HCEC 1CT (cell line): ENCODE data around the gene RGS9.
A peak's percentile ranks its signal among the peaks of the same experiment; 100 is the strongest.
"Not testable (repeated sequence)": the region's sequence is repeated elsewhere in the genome, so short reads cannot be mapped to it uniquely, and the experiment has no call there.

ENCODE experiments used
- DNase-seq: peaks from one replicate; pipeline ENCODE4 v3.0.0-alpha.2; 2017

RGS9 gene

GRCh38 chr17:65137021-65137939 is at the start of gene RGS9:
RGS9 (plus strand) TSS chr17:65137370; CDS start chr17:65137541, 171 bp downstream.
- DNase-seq = peak; percentile 42

DNA sequence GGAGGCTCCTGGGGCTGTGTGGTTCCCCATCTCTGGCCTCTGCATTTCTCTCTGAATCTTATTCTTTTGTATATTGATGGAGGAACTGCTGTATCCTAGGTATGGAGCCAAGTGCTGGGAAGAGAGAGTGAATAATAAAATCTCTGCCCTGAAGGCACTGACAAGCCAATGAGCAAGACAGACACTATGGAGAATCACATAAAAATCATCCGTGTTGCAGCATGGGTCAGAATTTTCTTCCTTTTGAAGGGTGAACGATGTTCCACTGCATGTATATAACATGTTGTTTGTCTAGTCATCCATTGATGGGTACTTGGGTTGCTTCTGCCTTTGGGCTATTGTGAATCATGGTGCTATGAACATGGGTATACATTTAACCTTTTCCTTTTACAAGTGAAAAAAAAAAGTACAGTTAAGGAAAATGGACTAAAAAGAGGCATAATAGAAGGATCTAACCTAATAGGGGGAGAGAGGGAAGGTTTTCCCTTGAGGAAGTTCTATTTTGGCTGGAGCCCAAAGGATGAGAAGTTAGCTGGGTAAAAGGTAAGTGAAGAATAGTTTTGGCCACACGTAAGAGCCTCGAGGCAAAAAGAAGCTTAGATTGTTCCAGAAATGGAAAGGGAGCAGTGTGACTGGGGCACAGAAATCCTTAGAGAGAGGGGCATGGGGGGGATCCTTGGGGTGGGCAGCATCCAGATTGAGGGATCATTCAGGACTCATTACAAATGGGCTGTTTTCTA is 48.4 kb upstream of the RGS9 start:
- no peak for DNase-seq

GRCh38 chr17:65092262-65092661 is 44.9 kb upstream of the RGS9 start:
- DNase-seq = peak; percentile 60

GRCh38 chr17:65092721-65093356 is 44.3 kb upstream of the RGS9 start:
- DNase-seq = not testable (repeated sequence)

DNA sequence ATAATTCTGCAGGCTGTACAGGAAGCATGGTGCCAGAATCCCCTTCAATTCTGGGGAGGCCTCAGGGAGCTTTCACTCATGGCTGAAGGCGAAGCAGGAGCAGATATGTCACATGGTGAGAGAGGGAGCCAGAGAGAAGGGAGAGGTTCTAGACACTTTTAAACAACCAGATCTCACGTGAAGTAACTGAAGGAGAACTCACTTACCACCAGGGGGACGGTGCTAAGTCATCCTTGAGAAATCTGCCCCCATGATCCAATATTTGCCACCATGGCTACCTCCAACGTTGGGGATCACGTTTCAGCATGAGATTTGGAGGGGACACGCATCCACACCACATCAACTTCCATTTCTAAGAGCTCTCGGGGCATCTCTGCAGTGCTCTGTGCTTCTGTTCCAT is 43.2 kb upstream of the RGS9 start:
- DNase-seq = no peak

GRCh38 chr17:65095465-65095864 is 41.7 kb upstream of the RGS9 start:
- DNase-seq = no peak

- DNase-seq = not testable (repeated sequence)
Measured at GRCh38 chr17:65096382-65096781, 40.8 kb upstream of the RGS9 start.

GRCh38 chr17:65097110-65097509 is 40.1 kb upstream of the RGS9 start:
- no peak for DNase-seq

GRCh38 chr17:65099475-65099874 is 37.7 kb upstream of the RGS9 start:
- no peak for DNase-seq

GRCh38 chr17:65099941-65100315 is 37.2 kb upstream of the RGS9 start:
- DNase-seq = peak; percentile 17

DNA sequence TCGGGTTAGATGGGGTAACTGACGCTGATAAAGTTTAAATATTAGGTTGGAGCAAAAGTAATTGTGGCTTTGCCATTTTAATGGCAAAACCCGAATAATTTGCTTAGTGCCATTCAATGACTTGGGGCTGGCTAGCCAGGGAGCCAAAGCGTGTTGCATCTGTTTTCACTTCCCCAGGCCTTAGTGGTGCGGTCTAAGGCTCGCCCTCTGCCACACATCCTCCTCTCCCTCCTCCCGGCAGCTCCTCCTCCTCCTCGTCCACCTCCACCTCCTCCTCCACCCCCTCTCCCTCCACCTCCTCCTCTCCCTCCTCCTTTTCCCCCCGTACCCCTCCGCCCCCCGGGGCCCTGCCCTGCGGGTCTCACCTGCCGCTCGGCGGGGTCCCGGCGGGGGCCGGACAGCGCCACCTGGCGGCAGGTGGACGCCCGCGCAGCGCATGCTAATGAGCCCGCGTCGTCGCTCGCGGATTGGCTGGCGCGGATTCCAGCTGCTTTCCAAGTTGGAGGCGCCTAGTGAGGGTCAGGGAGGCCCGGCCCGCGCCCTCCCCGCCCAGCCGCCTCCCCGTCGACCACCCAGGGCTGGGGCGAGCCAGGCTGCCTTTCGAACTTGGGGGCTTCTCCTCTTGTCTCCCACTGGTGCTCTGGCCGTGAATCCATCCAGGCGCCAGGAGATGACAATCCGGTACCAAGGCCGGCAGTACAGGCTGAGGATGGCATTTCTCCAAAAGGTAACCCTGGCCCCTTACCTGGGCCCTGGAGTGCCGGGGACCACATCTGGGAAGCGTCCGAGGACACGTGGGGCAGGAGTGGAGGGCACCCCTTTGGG is 36.6 kb upstream of the RGS9 start:
- peak; percentile 52 for DNase-seq

- no peak for DNase-seq
Measured at GRCh38 chr17:65101371-65101770, 35.8 kb upstream of the RGS9 start.

DNA sequence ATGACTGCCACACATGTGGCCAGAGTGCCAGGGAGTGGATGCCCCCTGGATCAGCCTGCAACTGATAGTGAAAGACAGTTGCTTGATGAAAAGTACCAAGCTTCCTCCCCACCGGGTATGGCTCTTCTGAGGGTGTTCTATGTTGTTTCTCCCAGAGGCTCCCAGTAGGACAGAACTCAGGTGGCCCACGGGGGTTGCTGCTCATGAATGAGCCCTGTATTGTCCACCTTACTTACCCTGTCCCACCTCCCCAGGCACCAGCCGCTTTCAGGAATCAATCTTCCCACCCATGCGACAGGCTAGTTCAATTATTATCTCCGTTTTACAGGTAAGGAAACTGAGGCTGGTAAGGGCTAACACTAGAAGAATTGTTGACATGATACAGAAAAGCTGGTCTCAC is 34.9 kb upstream of the RGS9 start:
- DNase-seq = no peak

GRCh38 chr17:65102788-65103187 is 34.4 kb upstream of the RGS9 start:
- no peak for DNase-seq

GRCh38 chr17:65103431-65103830 is 33.7 kb upstream of the RGS9 start:
- DNase-seq = no peak

DNA sequence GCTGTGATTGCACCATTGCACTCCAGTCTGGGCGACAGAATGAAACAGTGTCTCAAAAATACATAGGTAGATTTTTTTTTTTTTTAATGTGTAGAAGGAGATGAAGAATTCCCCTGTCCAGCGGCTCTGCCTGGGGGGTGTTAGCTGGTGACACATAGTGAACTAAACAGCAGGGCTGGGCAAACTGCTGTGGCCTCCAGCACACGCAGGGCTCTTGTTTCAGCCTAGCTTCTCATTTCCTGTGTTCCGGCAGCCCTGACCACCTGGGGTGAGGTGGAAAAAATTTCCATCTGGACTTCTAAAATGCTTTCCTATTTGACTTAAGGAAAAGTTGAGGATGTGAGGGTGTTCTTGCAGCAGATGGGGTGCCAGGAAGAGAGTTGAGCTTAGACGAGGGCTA is 33.3 kb upstream of the RGS9 start:
- no peak for DNase-seq

GRCh38 chr17:65104541-65104940 is 32.6 kb upstream of the RGS9 start:
- no peak for DNase-seq

GRCh38 chr17:65104973-65105372 is 32.2 kb upstream of the RGS9 start:
- DNase-seq = no peak

- DNase-seq = no peak
Measured at GRCh38 chr17:65108152-65108551, 29.0 kb upstream of the RGS9 start.

GRCh38 chr17:65109543-65109942 is 27.6 kb upstream of the RGS9 start:
- no peak for DNase-seq

GRCh38 chr17:65109990-65110680 is 27.0 kb upstream of the RGS9 start:
- no peak for DNase-seq

DNA sequence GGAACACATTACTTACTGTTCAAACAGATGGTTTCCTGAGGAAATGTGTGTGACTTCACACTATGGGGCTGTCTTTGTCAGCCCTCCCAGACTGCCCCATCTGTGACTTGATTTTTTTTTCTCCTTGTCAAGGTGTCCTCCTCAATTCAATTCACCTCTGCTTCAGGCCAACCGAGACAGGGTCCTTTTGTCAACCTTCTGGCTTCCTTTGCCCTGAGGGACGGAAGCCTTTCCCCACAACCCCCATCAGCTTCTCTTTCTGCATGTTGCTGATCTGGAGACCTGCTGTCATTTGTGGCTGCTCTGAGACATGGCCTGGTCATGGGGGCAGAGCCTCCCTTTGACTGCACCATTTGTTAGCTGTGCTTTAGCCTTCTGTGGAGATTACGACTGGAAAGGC is 21.3 kb upstream of the RGS9 start:
- DNase-seq = no peak
